Endothelial cell of umbilical vein (primary cell): Measurements from ENCODE around the gene DARS2. TPM values are rescaled to one million over a fixed set of nuclear protein-coding genes. Genes with fewer than 3 reads are reported as not detected.

Experiments
- BruUV-seq: library from RNA; stranded (reverse); fragments of 400-500 nt; replicated peaks from 2 replicates; lab custom pipeline; 2021; lab: Mats Ljungman, UMichigan
- CTCF ChIA-PET: fragments of 300-600, 350-600 bp; sonication (Branson Sonifier 250); formaldehyde crosslinking; loops from one replicate; lab custom pipeline; 2021; ENCODE audit warnings: antibody characterized with exemption, inconsistent platforms; lab: Charles Lee
- POLR2A ChIA-PET: fragments of 300-600, 350-600 bp; sonication (Branson Sonifier 250); formaldehyde crosslinking; loops from one replicate; lab custom pipeline; 2021; ENCODE audit warnings: antibody characterized with exemption, inconsistent platforms; lab: Charles Lee
- DNase-seq: peaks from one replicate; pipeline ENCODE4 v3.0.0-alpha.2; 2011; ENCODE audit warnings: low read depth, low spot score
- FAIRE-seq: peaks from 2 replicates; lab custom pipeline; 2011; peaks lifted over from hg19 to GRCh38; lab: Jason Lieb, UNC
- H2AFZ ChIP-seq: 2 replicates; pipeline ENCODE4 v1.6.0; 2012; ENCODE audit warnings: low read depth, low read length, control low read depth, inconsistent platforms
- H3K27ac ChIP-seq: 2 replicates; pipeline ENCODE4 v1.5.1; 2011; ENCODE audit warnings: low read depth, mild to moderate bottlenecking, control low read depth, low read length, moderate library complexity; ENCODE audit not compliant: insufficient read depth
- H3K27me3 ChIP-seq, 2 experiments: 2 replicates each; pipeline versions ENCODE4 v1.6.0 to v1.6.1; 2011; ENCODE audit warnings: low read length in 2 of 2, mixed read lengths in 1 of 2; ENCODE audit not compliant: control insufficient read depth in 2 of 2, insufficient read depth in 2 of 2
- H3K36me3 ChIP-seq, 2 experiments: 2 replicates in 1 of 2; 3 replicates in 1 of 2; pipeline ENCODE4 v1.5.1; 2011; ENCODE audit warnings: low read length in 2 of 2, mild to moderate bottlenecking in 1 of 2, moderate library complexity in 1 of 2; ENCODE audit not compliant: control insufficient read depth in 2 of 2, insufficient read depth in 2 of 2; ENCODE audit errors: extremely low read depth in 1 of 2
- H3K4me1 ChIP-seq: 3 replicates; pipeline ENCODE4 v1.5.1; 2011; ENCODE audit warnings: mild to moderate bottlenecking, low read length; ENCODE audit not compliant: control insufficient read depth, insufficient read depth; ENCODE audit errors: extremely low read depth
- H3K4me2 ChIP-seq: 2 replicates; pipeline ENCODE4 v1.6.1; 2011; ENCODE audit warnings: low read length, control low read depth, mixed read lengths; ENCODE audit not compliant: insufficient read depth
- H3K4me3 ChIP-seq, 3 experiments: fragments of 200-600 bp in 1 of 3; sonication (generic), shearing (Covaris generic) in 1 of 3; replicated peaks in 1 of 3; 2 replicates each; pipeline ENCODE4 v1.5.1; 2011 to 2016; ENCODE audit warnings: control low read depth in 3 of 3, low read length in 3 of 3, mild to moderate bottlenecking in 2 of 3, inconsistent platforms in 1 of 3, low read depth in 1 of 3, moderate library complexity in 1 of 3; ENCODE audit not compliant: insufficient read depth in 1 of 3
- H3K79me2 ChIP-seq: 2 replicates; pipeline ENCODE4 v1.6.0; 2012; ENCODE audit warnings: low read length, inconsistent platforms; ENCODE audit not compliant: control insufficient read depth, insufficient read depth
- H3K9ac ChIP-seq: replicated peaks from 2 replicates; pipeline ENCODE3; 2011; ENCODE audit warnings: low read length, control low read depth; ENCODE audit not compliant: insufficient read depth; ENCODE audit errors: extremely low read depth
- H3K9me1 ChIP-seq: replicated peaks from 3 replicates; pipeline ENCODE4 v1.6.0; 2011; ENCODE audit warnings: mild to moderate bottlenecking, low read length; ENCODE audit not compliant: control insufficient read depth, insufficient read depth; ENCODE audit errors: extremely low read depth
- H3K9me3 ChIP-seq: replicated peaks from 2 replicates; pipeline ENCODE4 v1.5.1; 2012; ENCODE audit warnings: low read length, inconsistent platforms; ENCODE audit not compliant: control insufficient read depth, insufficient read depth
- H4K20me1 ChIP-seq: replicated peaks from 2 replicates; pipeline ENCODE3; 2011; ENCODE audit warnings: mild to moderate bottlenecking, low read length; ENCODE audit not compliant: control insufficient read depth, insufficient read depth; ENCODE audit errors: extremely low read depth
- EZH2 ChIP-seq: IDR thresholded peaks from 2 replicates; pipeline ENCODE4 v1.6.1; 2012; ENCODE audit warnings: borderline replicate concordance, low read depth, mild to moderate bottlenecking, moderate library complexity, low read length, inconsistent platforms; ENCODE audit not compliant: severe bottlenecking
- FOS ChIP-seq: IDR thresholded peaks from 2 replicates; pipeline ENCODE4 v1.6.1; 2011; ENCODE audit warnings: mild to moderate bottlenecking, low read length, moderate library complexity, borderline replicate concordance; ENCODE audit not compliant: insufficient read depth
- GATA2 ChIP-seq: IDR thresholded peaks from 2 replicates; pipeline ENCODE4 v1.7.0; 2011; ENCODE audit warnings: low read depth, mild to moderate bottlenecking, moderate library complexity, mixed read lengths, low read length; ENCODE audit not compliant: insufficient read length, insufficient read depth
- JUN ChIP-seq: IDR thresholded peaks from 2 replicates; pipeline ENCODE4 v1.6.1; 2011; ENCODE audit warnings: borderline replicate concordance, low read depth; ENCODE audit not compliant: insufficient read length, insufficient read depth
- MYC ChIP-seq: IDR thresholded peaks from one replicate; pipeline ENCODE4 v1.6.1; 2011; ENCODE audit warnings: mild to moderate bottlenecking, low read depth, low read length
- POLR2A ChIP-seq: IDR thresholded peaks from 2 replicates; pipeline ENCODE4 v1.6.1; 2012; ENCODE audit warnings: low read depth, mild to moderate bottlenecking, control low read depth, low read length
- POLR2AphosphoS5 ChIP-seq: IDR thresholded peaks from 2 replicates; pipeline ENCODE4 v1.6.1; 2012; ENCODE audit warnings: low read depth, mild to moderate bottlenecking, control low read depth, low read length, moderate library complexity; ENCODE audit not compliant: insufficient read depth
- dilution Hi-C: fragments of 300-500 bp; cut with MboI; formaldehyde crosslinking; loops from one replicate; pipeline ENCODE4 v1.15.0; 2019; ENCODE audit warnings: low sequenced_read_pairs; ENCODE audit not compliant: extremely low pct_ligation_motif_present
- intact Hi-C: fragments of 100-400 bp; cut with micrococcal nuclease; formaldehyde crosslinking; loops from one replicate; pipeline ENCODE4 v1.10.0; 2022
- polyA plus RNA-seq, 4 experiments: library from polyadenylated mRNA; depleted of rRNA in 3 of 4; stranded (reverse) in 3 of 4; unstranded in 1 of 4; fragments of >200 nt; gene quantifications; 2 replicates each; pipeline versions ENCODE4 v1.2.1 to v1.2.3, GENCODE V29; 2011 to 2012; ENCODE audit warnings: missing spikeins in 1 of 4
- small RNA-seq: library from RNA; depleted of rRNA; stranded (forward); fragments of <200 nt; gene quantifications from one replicate; pipeline ENCODE3, GENCODE V24; 2012; ENCODE audit warnings: low replicate concordance, low read depth; ENCODE audit not compliant: insufficient read depth, insufficient read length
- total RNA-seq: library from RNA; stranded (reverse); gene quantifications from 2 replicates; pipeline ENCODE4 v1.2.3, GENCODE V29; 2021
- TF ChIP-seq, protein P1 (sequence below), 2 donors: IDR thresholded peaks; 1 replicate in 1 of 2; 2 replicates in 1 of 2; pipeline ENCODE4 v1.5.1; 2011; ENCODE audit warnings: low read length in 2 of 2, mild to moderate bottlenecking in 2 of 2, moderate library complexity in 2 of 2, control low read depth in 1 of 2, inconsistent platforms in 1 of 2, low read depth in 1 of 2; ENCODE audit not compliant: insufficient read depth in 1 of 2; ENCODE audit errors: extremely low read depth in 1 of 2
- TF ChIP-seq, protein P2 (sequence below): IDR thresholded peaks from 2 replicates; pipeline ENCODE4 v1.6.1; 2011; ENCODE audit not compliant: insufficient read depth, insufficient read length

DARS2 gene
- total and polyA plus RNA-seq, 2 donors (not counting 3 experiments of a cell fraction or from before 2014, with no cell fraction given) = 17.4 to 33.6 TPM

DNA sequence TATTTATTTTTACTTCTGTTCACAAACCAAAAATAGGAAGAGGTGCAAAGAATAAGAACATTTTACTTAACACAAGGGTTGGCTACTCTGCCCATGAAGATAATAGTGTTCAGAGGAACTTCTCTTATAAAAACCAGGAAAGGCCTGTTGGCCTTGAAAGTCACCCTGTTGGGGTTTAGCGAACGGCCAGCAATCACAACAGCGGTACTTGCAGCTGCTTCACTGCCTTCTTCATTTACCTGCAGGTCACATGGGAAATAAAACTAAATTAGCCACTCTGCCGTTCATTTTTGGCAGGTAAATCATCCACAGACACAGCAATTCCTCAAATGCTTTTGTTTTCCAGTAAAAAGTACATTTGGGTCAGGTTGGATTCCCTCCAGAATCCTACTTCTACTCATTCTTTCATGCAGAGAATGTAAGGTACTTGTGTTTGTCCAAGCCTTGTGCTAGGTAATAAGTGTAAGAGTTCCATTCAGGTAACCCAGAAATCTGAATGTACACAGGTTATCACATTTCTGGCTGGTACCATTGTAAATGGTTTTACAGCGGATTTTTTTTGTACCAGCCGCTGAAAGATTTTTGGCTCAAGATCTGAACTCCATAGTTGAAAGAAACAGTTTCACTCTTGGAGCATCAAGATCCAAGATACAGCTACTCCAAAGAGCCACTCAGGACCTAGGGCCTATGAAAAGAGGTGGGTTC is 79.5 kb downstream of the DARS2 start:
- DNase-seq (no peak), FAIRE-seq (no peak)
- no peaks in the 10 kb centered on the region for H3K36me3 ChIP-seq
- no peak overlapping the region for H3K27ac ChIP-seq
- no peaks in the 10 kb centered on the region for H3K4me1 ChIP-seq
- no peaks in the 10 kb centered on the region for H3K9me3 ChIP-seq
- no peaks in the 10 kb centered on the region for H3K9me1 ChIP-seq
- no peak overlapping the region for H3K9ac ChIP-seq
- ChIA-PET POLR2A (no interaction called here), CTCF (no interaction called here)
- no peak overlapping the region for H3K4me3 ChIP-seq
- no TSS peak for BruUV-seq
- intact Hi-C loops (no loop called here), dilution Hi-C loops (no loop called here)
- H2AFZ ChIP-seq = no peak overlapping the region
- no peak overlapping the region for H3K4me2 ChIP-seq
- no peaks in the 10 kb centered on the region for H3K79me2 ChIP-seq
- no peaks in the 10 kb centered on the region for H4K20me1 ChIP-seq
- TF ChIP-seq FOS = no peak
- no peak for TF ChIP-seq MYC
- TF ChIP-seq GATA2 = no peak
- no peak for TF ChIP-seq JUN
- TF ChIP-seq, protein P1, sequence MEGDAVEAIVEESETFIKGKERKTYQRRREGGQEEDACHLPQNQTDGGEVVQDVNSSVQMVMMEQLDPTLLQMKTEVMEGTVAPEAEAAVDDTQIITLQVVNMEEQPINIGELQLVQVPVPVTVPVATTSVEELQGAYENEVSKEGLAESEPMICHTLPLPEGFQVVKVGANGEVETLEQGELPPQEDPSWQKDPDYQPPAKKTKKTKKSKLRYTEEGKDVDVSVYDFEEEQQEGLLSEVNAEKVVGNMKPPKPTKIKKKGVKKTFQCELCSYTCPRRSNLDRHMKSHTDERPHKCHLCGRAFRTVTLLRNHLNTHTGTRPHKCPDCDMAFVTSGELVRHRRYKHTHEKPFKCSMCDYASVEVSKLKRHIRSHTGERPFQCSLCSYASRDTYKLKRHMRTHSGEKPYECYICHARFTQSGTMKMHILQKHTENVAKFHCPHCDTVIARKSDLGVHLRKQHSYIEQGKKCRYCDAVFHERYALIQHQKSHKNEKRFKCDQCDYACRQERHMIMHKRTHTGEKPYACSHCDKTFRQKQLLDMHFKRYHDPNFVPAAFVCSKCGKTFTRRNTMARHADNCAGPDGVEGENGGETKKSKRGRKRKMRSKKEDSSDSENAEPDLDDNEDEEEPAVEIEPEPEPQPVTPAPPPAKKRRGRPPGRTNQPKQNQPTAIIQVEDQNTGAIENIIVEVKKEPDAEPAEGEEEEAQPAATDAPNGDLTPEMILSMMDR (IDR thresholded peaks at IDR 0.05; ENCODE audit: extremely low read depth in 1 of 2, insufficient read depth in 1 of 2, low read depth in 1 of 2, low read length in 2 of 2) = no peak
- no peak for TF ChIP-seq POLR2AphosphoS5
- TF ChIP-seq EZH2 = no peak
- TF ChIP-seq, protein P2, sequence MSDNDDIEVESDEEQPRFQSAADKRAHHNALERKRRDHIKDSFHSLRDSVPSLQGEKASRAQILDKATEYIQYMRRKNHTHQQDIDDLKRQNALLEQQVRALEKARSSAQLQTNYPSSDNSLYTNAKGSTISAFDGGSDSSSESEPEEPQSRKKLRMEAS = no peak
- no peak for TF ChIP-seq POLR2A
- H3K27me3 ChIP-seq = no peaks in the 10 kb centered on the region

Small RNA genes within 50 kb of the gene (small RNA-seq; reads per million reads assigned to genes)
- not detected for gene RF00019

Other genes with a start within 250 kb of the DARS2 start
- 0.15 TPM in 1 of 2 replicates, not detected in the other for gene SLC9C2, start 221.6 kb upstream of the DARS2 start, total RNA-seq
- not detected in 2 replicates for gene SLC9C2, start 221.6 kb upstream of the DARS2 start, polyA plus RNA-seq
- gene TEX50, start 189.3 kb upstream of the DARS2 start, total RNA-seq = not detected in 2 replicates
- not detected in 2 replicates for gene TEX50, start 189.3 kb upstream of the DARS2 start, polyA plus RNA-seq
- gene ANKRD45, start 154.8 kb upstream of the DARS2 start, total RNA-seq = 0.37 and 0.62 TPM in 2 replicates
- gene ANKRD45, start 154.8 kb upstream of the DARS2 start, polyA plus RNA-seq = 0.19 and 0.21 TPM in 2 replicates
- 23.8 and 26.9 TPM in 2 replicates for gene KLHL20, start 109.7 kb upstream of the DARS2 start, total RNA-seq
- gene KLHL20, start 109.7 kb upstream of the DARS2 start, polyA plus RNA-seq = 9.9 and 14.0 TPM in 2 replicates
- gene CENPL, start 210 bp downstream of the DARS2 start, total RNA-seq = 19.0 and 20.8 TPM in 2 replicates
- gene CENPL, start 210 bp downstream of the DARS2 start, polyA plus RNA-seq = 5.9 and 6.6 TPM in 2 replicates
- gene GAS5, start 43.3 kb downstream of the DARS2 start, total RNA-seq = 302 and 343 TPM in 2 replicates
- 411 and 492 TPM in 2 replicates for gene GAS5, start 43.3 kb downstream of the DARS2 start, polyA plus RNA-seq
- gene ZBTB37, start 43.7 kb downstream of the DARS2 start, total RNA-seq = 4.9 and 5.9 TPM in 2 replicates
- 0.73 and 0.94 TPM in 2 replicates for gene ZBTB37, start 43.7 kb downstream of the DARS2 start, polyA plus RNA-seq
- 0.35 TPM in 1 of 2 replicates, not detected in the other for gene SERPINC1, start 92.7 kb downstream of the DARS2 start, total RNA-seq
- gene SERPINC1, start 92.7 kb downstream of the DARS2 start, polyA plus RNA-seq = 0.05 and 0.06 TPM in 2 replicates
- gene RC3H1, start 197.7 kb downstream of the DARS2 start, total RNA-seq = 30.0 and 41.4 TPM in 2 replicates
- 7.0 and 7.9 TPM in 2 replicates for gene RC3H1, start 197.7 kb downstream of the DARS2 start, polyA plus RNA-seq